Calu3 (cell line): ENCODE results near the gene NKD1. TPM values are rescaled to one million over a fixed set of nuclear protein-coding genes. Genes with fewer than 3 reads are reported as not detected.
"Not testable (repeated sequence)": the region's sequence is repeated elsewhere in the genome, so short reads cannot be mapped to it uniquely, and the experiment has no call there.

Experiments used
- BruUV-seq: library from RNA; stranded (reverse); fragments of 400-500 nt; replicated peaks from 2 replicates; lab custom pipeline; 2021; lab: Mats Ljungman, UMichigan
- CTCF ChIA-PET: fragments of 300-600 bp; sonication (Branson Sonifier 250); formaldehyde crosslinking; loops from one replicate; lab custom pipeline; 2022; ENCODE audit warnings: antibody characterized with exemption; lab: Charles Lee
- DNase-seq: peaks from one replicate; pipeline ENCODE4 v3.0.0; 2022
- H3K27ac Mint-ChIP-seq: one replicate; pipeline ENCODE4 v1.8.0; 2022; ENCODE audit warnings: mixed read lengths; ENCODE audit not compliant: unreplicated experiment
- H3K27me3 Mint-ChIP-seq: one replicate; pipeline ENCODE4 v1.8.0; 2022; ENCODE audit warnings: mixed read lengths; ENCODE audit not compliant: unreplicated experiment
- H3K36me3 Mint-ChIP-seq: one replicate; pipeline ENCODE4 v1.8.0; 2022; ENCODE audit warnings: mild to moderate bottlenecking, moderate library complexity, mixed read lengths; ENCODE audit not compliant: insufficient read depth, unreplicated experiment
- H3K4me1 Mint-ChIP-seq: one replicate; pipeline ENCODE4 v1.8.0; 2022; ENCODE audit warnings: mild to moderate bottlenecking, low read depth, mixed read lengths; ENCODE audit not compliant: unreplicated experiment
- H3K4me3 Mint-ChIP-seq: one replicate; pipeline ENCODE4 v1.8.0; 2022; ENCODE audit warnings: mild to moderate bottlenecking, low read depth, moderate library complexity, mixed read lengths; ENCODE audit not compliant: unreplicated experiment
- H3K9me3 Mint-ChIP-seq: one replicate; pipeline ENCODE4 v1.8.0; 2022; ENCODE audit warnings: low read depth, mixed read lengths; ENCODE audit not compliant: unreplicated experiment
- intact Hi-C: fragments of 100-400 bp; cut with micrococcal nuclease; formaldehyde crosslinking; loops from one replicate; pipeline ENCODE4 v1.10.0; 2022; ENCODE audit not compliant: unreplicated experiment
- total RNA-seq: library from RNA; stranded (reverse); gene quantifications from 2 replicates; pipeline ENCODE4 v1.2.3, GENCODE V29; 2022
- TF ChIP-seq, protein P1 (sequence below): fragments of 200-600 bp; IDR thresholded peaks from one replicate; pipeline ENCODE4 v1.8.0; 2022; ENCODE audit warnings: antibody characterized with exemption; ENCODE audit not compliant: unreplicated experiment

Gene NKD1
- total RNA-seq, 1 experiment from 2014 or later: 0.31 TPM

DNA sequence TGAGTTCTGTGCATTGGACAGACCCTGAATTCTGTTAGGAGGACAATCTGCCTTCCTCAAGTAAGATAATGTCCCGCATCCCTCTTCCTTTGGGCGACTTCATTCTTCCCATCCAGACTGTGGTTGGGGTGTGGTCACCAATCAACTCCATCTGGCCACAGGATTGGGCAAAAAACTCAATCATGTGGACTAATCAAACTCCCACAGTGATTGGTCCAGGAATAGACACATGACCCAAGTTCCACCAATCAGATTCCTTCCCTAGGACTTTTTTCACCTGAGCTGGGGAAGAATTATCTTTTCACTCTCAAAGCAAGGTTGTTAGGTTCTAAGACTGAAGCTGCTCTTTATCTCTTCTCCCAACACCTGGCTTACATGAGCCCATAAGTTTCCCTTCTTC is 13.2 kb upstream of the NKD1 start:
- no TSS peak for BruUV-seq
- H3K27ac Mint-ChIP-seq: no peak overlapping the region
- H3K27me3 Mint-ChIP-seq: peaks cover 81% of the 10 kb centered on the region
- intact Hi-C loops: no loop called here
- TF ChIP-seq, protein P1, sequence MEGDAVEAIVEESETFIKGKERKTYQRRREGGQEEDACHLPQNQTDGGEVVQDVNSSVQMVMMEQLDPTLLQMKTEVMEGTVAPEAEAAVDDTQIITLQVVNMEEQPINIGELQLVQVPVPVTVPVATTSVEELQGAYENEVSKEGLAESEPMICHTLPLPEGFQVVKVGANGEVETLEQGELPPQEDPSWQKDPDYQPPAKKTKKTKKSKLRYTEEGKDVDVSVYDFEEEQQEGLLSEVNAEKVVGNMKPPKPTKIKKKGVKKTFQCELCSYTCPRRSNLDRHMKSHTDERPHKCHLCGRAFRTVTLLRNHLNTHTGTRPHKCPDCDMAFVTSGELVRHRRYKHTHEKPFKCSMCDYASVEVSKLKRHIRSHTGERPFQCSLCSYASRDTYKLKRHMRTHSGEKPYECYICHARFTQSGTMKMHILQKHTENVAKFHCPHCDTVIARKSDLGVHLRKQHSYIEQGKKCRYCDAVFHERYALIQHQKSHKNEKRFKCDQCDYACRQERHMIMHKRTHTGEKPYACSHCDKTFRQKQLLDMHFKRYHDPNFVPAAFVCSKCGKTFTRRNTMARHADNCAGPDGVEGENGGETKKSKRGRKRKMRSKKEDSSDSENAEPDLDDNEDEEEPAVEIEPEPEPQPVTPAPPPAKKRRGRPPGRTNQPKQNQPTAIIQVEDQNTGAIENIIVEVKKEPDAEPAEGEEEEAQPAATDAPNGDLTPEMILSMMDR: no peak
- DNase-seq: no peak
- peaks cover 2% of the 10 kb centered on the region for H3K9me3 Mint-ChIP-seq
- H3K4me1 Mint-ChIP-seq: no peaks in the 10 kb centered on the region
- CTCF ChIA-PET: interaction anchor here (0.6 to 1.3 kb wide), 2 partner anchors 11 to 163 kb away, joined by 3 to 5 read pairs; no protein-coding TSS in a partner anchor
- H3K4me3 Mint-ChIP-seq: no peak overlapping the region
- no peaks in the 10 kb centered on the region for H3K36me3 Mint-ChIP-seq

- intact Hi-C loops: no loop called here
- Mint-ChIP-seq H3K4me1 (no peaks in the 10 kb centered on the region), H3K27me3 (peaks cover 81% of the 10 kb centered on the region), H3K36me3 (no peaks in the 10 kb centered on the region), H3K27ac (no peak overlapping the region), H3K4me3 (no peak overlapping the region), H3K9me3 (peaks cover 2% of the 10 kb centered on the region)
- no TSS peak for BruUV-seq
- CTCF ChIA-PET: interaction anchor here (1.0 kb wide), 1 partner anchor 271 kb away, joined by 3 read pairs; no protein-coding TSS in a partner anchor
- DNase-seq: no peak
- TF ChIP-seq, protein P1: no peak
These were observed 12.5 kb upstream of the NKD1 start for GRCh38 chr16:50535506-50536257.

- H3K27ac Mint-ChIP-seq, H3K4me3 Mint-ChIP-seq, DNase-seq, H3K9me3 Mint-ChIP-seq, intact Hi-C loops, H3K4me1 Mint-ChIP-seq, H3K36me3 Mint-ChIP-seq, BruUV-seq: not testable (repeated sequence)
- H3K27me3 Mint-ChIP-seq: peaks cover 81% of the 10 kb centered on the region
- CTCF ChIA-PET: interaction anchor here (1.0 kb wide), 1 partner anchor 270 kb away, joined by 3 read pairs; no protein-coding TSS in a partner anchor
These were observed 11.9 kb upstream of the NKD1 start for GRCh38 chr16:50536258-50536645.

DNA sequence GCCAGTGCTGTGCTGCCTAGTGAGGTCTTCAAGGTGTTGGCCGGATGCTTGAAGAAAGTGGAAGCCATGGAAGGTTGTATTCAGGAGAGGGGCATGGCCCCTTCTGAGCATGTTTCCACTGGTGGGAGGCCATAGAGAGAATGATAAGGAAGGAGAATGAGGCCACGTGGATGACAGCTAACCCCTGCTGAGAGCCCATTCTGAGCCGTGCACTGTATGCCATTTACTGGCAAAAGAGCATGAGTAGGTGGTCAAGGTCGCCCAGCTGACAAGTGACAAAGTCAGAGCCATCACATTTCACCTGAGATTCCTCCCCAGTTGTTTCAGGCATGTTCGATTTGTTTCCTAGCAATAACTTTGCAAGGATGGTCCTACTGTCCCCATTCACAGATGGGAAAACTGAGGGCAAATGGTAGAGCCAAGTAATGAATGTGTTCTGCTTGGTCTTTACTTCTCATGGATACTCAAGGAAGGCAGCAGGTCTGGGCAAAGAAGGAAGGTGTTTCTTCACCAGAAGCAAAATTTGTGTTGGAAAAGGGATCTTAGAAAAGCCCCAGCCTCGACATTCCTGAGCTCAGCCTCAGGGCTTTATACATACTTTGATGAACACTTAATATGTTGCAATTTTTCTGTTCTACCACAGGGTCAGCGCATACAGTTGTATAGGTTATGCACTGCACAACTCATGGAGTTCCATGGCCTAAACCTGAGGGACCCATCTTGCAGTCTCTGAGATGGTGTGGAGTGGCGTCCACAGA is 10.5 kb upstream of the NKD1 start:
- H3K4me1 Mint-ChIP-seq: no peaks in the 10 kb centered on the region
- CTCF ChIA-PET: no interaction called here
- no TSS peak for BruUV-seq
- peaks cover 81% of the 10 kb centered on the region for H3K27me3 Mint-ChIP-seq
- intact Hi-C loops: no loop called here
- H3K27ac Mint-ChIP-seq: no peak overlapping the region
- no peak overlapping the region for H3K4me3 Mint-ChIP-seq
- peaks cover under 1% of the 10 kb centered on the region for H3K9me3 Mint-ChIP-seq
- TF ChIP-seq, protein P1: no peak
- DNase-seq: no peak
- H3K36me3 Mint-ChIP-seq: no peaks in the 10 kb centered on the region
